GM19023 (cell line): ENCODE results near the gene MAN1C1.
"Not testable (repeated sequence)": the region's sequence is repeated elsewhere in the genome, so short reads cannot be mapped to it uniquely, and the experiment has no call there.

Experiments used
- ATAC-seq: cut with Tn5 transposase; IDR thresholded peaks from one replicate; pipeline ENCODE4 v1.9.1; 2021; ENCODE audit warnings: mild to moderate bottlenecking, moderate library complexity; ENCODE audit not compliant: unreplicated experiment

MAN1C1 gene

GRCh38 chr1:25695771-25696311 is 79.2 kb downstream of the MAN1C1 start:
- ATAC-seq: no peak

DNA sequence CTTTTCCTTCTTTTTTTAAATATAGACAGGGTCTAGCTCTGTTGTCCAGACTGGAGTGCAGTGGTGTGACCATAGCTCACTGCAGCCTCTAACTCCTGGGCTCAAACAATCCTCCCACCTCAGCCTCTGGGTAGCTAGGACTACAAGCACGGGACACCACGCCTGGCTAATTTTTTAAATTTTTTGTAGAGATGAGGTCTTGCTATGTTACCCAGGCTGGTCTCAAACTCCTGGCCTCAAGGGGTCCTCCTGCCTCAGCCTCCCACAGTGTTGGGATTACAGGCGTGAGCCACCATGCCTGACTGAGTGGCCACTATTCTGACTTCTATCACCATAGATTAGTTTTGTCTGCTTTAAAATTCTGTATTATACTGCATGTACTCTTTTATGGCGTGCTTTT is 80.1 kb downstream of the MAN1C1 start:
- ATAC-seq: not testable (repeated sequence)

GRCh38 chr1:25697435-25698217 is 81.0 kb downstream of the MAN1C1 start:
- ATAC-seq: no peak

GRCh38 chr1:25698252-25698651 is 81.7 kb downstream of the MAN1C1 start:
- ATAC-seq: no peak

DNA sequence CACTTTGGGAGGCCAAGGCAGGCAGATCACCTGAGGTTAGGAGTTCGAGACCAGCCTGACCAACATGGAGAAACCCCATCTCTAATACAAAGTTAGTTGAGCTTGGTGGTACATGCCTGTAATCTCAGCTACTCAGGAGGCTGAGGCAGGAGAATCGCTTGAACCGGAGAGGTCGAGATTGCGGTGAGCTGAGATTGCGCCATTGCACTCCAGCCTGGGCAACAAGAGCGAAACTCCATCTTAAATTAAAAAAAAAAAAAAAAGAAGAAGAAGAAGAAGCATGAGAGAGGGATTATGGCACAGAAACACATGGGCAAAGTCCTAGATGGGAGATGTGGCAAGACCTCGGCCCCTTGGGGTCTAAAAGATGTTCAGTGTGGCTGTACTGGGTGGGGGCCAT is 82.5 kb downstream of the MAN1C1 start:
- ATAC-seq: not testable (repeated sequence)

DNA sequence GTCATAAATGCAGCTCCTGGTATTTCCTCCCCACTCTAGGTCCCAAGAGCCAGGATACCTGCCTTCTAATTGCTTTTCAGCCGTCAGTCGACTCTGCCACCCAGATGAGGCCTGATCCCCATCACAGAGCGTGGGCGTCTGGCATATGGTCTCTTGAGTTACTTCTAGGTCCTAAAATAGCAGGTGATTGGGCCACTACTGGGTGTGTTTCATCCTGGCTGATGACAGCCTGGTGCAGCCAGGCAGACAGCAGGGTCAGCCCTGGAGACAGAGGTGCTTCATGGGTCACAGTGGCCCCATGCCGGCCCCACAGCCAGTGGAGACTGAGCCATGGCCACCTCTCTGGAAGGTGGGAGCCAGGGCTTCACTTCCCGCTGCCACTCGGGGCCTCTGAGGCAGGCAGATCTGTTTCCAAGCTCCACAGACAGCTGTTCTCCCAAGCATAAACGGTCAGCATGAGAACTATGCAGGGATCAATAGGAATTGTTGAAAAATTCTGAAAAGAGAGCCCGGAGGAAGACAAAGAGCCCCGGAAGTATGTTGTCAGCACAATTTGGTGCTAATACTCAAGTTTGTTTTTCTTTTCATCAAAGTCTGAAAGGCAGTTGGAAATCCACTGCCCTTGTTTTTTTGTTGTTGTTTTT is 83.0 kb downstream of the MAN1C1 start:
- no peak for ATAC-seq

- no peak for ATAC-seq
These were observed 83.5 kb downstream of the MAN1C1 start for GRCh38 chr1:25700144-25700523.

GRCh38 chr1:25700626-25701025 is 84.0 kb downstream of the MAN1C1 start:
- ATAC-seq: no peak

DNA sequence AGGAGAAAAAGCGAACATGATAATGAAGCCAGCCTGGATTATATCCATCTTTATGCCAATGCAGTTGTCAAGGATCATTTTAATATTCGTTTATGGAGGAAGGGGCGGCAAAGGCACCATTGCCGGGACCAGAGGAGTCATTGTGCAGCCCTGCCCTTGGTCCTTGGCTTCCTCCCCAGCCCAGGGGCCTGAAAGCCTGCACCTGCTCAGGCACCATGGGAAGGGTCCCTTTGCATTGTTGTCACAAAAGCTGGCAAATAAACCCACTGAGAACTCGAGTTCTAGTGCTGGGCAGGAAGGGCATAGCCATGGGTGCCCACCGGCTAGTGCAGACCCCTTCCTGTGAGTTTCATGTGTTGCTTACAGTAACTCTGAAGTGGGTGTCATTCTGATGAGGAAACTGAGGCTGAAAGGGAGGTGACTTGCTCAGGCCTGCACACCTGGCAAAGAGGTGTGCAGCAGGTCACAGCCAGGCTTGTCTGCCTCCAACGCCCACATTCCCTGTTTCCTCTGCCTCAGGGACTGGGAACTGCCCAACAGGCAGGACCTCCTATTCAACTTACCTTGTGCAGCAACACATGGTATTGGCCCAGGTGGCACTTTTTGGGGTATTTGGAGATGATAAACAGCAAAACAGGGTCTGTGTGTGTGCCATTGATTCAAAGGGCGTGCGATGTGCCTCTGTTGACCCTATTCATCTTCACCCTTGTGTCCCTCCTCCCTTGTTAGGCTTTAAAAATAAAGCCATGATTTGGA is 84.6 kb downstream of the MAN1C1 start:
- no peak for ATAC-seq

DNA sequence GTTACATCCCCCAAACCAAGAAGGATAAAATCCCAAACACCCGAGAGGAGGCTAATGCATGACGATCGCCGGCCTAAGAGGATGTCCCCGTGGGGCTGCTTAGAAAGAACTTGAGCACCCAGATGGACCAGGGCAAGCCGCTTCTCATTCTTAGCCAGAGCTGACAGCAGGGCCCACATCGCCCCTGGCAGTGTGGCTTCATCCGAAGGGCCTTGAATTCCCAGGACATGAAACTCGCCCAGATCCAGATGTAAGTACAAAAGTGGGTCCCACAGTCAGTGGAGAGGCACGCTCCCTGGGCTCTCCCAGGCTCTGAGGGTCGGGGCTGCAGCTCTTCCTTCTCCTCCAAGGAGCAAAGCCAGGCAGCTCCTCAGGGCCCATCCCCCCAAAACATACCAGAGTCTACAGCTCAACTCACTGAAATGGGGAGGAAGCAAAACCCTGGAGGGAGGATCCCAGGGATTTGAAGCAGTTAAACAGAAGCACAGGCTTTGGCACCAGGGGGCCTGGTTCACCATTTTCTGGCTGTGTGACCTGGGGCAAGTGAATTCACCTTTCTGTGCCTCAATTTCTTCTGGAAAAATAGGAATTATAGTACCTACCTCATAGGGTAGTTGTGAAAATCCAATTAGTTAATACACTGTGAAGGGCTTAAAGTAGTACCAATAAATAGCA is 85.6 kb downstream of the MAN1C1 start:
- ATAC-seq: no peak

DNA sequence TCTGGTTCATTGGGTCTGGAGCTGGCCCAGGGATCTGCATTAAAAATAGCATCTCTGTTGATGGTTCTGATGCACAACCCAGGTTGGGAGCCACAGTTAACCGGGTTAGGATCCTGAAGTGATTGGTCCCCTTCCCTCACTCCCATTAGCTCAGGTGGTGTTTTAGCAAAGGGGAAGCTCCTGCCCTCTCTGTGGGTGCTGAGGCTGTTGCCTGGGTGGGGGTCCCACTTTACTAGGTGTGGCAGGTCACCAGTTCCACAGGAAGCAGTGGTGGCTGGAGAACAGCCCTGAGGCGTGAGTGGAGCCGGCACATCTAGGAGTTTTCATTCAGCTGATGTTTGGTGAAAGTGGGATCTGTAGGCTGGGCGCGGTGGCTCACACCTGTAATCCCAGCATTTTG is 86.5 kb downstream of the MAN1C1 start:
- ATAC-seq: no peak

- ATAC-seq: no peak
These were observed 87.2 kb downstream of the MAN1C1 start for GRCh38 chr1:25703671-25704266.

- ATAC-seq: no peak
These were observed 87.7 kb downstream of the MAN1C1 start for GRCh38 chr1:25704267-25704691.

DNA sequence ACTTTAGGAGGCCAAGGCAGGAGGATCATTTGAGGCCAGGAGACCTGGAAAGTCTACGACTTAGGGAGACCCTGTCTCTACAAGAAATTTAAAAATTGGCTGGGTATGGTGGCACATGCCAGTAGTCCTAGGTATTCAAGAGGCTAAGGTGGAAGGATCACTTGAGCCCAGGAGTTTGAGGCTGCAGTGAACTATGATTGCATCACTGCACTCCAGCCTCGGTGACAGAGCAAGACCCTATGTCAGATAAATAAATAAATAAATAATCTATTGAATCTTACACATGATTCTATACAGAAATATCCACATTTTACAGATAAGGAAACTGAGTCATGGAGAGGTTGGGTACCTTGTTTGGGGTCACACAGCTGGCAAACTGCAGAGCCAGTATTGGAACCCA is 89.1 kb downstream of the MAN1C1 start:
- no peak for ATAC-seq

DNA sequence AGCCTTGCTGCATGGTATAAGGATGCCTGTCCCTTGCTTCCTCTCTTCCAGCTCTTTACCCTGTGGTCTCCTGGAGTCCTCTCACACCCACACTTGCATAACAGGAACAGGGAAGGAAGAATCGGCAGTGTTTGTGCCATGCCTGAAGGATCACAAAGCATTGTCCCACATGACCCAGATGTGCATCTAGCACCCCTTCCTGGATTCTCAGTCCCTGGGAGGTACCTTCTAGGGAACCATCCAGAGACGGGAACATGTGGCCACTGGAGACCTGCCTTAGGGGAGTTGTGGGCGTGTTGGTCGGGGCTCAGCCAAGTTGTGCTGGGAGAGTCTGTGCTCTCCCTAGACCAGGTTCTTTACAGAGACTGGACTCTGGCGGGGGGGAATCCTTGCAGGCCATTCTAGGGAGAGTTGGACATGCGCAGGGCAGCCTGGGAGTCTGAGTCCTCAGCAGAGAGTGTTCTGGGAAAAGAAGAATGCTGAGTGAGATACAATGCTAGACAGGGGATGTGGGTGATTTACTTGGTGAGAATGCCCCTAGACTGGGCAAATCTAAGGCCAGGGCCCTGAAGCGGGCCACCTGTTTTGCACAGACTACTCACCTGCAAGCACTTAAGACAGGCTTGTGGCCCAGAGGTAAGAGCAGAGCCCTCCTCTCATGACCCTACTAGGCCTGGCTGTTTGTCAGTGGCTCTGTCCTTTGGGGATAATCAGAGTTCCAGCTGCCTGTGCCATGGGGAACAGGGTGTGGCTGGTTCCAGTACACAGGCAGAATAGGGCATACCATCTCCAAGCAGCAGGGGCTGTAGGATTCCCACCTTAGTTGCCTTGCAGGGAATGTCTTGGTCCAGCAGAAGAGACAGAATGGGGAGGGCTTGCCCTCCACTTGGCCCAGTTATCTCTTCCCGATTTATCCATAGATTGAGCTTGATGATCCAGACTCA is 89.8 kb downstream of the MAN1C1 start:
- no peak for ATAC-seq

- ATAC-seq: no peak
These were observed 90.9 kb downstream of the MAN1C1 start for GRCh38 chr1:25707280-25708016.

DNA sequence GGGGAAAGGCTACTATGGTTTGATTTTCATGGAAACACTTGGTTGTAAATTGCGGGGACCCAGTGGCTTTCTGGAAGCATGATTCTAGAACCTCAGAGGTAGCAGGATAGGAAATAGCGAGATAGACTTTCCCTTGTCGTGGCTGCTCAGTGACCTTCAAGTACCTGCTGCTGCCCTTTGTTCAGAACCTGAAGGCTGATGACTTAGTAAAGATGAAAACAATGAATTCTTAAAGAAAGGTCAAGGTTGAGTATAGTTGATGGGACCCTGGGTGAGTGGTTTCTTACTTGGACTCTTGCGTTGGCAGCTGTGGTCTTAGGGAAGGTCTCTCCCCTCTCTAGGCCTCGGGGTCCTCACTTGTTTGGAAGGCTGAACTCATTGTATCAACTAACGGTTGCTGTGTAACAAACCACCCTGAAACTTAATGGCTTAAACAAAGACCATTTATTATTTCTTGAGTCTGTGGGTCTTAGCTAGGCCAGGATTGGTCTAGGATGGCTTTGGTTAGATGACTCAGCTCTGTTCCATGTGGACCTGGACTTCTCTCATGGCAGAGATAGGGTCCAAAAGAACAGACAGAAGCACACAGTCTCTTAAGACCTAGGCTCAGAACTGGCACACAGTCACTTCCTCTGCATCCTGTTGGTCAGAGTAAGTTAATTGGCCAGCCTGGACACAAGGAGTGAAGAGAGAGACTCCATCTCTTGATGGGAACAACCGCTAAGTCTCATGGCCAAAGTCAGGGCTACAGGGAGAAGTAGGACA is 94.2 kb downstream of the MAN1C1 start:
- no peak for ATAC-seq
